GM19099 (cell line): Measurements from ENCODE around the gene RBX1.

Source experiments
- POLR2A ChIP-seq: IDR thresholded peaks from 3 replicates; pipeline ENCODE4 v1.6.1; 2011; ENCODE audit warnings: low read depth; ENCODE audit not compliant: insufficient read length; ENCODE audit errors: extremely low read depth

Gene RBX1

GRCh38 chr22:41000040-41000565 is 48.9 kb downstream of the RBX1 start:
- TF ChIP-seq POLR2A, result no peak

- TF ChIP-seq POLR2A, result no peak
These were observed 50.0 kb downstream of the RBX1 start for GRCh38 chr22:41000941-41001721.

GRCh38 chr22:41001722-41002122 is 50.5 kb downstream of the RBX1 start:
- no peak for TF ChIP-seq POLR2A

- no peak for TF ChIP-seq POLR2A
These were observed 51.9 kb downstream of the RBX1 start for GRCh38 chr22:41003066-41003465.

- no peak for TF ChIP-seq POLR2A
These were observed 52.8 kb downstream of the RBX1 start for GRCh38 chr22:41003976-41004375.

- no peak for TF ChIP-seq POLR2A
These were observed 58.2 kb downstream of the RBX1 start for GRCh38 chr22:41009222-41009948.

- TF ChIP-seq POLR2A, result no peak
These were observed 63.8 kb downstream of the RBX1 start for GRCh38 chr22:41015003-41015402.

- no peak for TF ChIP-seq POLR2A
These were observed 70.0 kb downstream of the RBX1 start for GRCh38 chr22:41021061-41021612.

GRCh38 chr22:41021613-41022454 is 70.7 kb downstream of the RBX1 start:
- TF ChIP-seq POLR2A, result no peak

GRCh38 chr22:41022470-41023298 is 71.5 kb downstream of the RBX1 start:
- TF ChIP-seq POLR2A, result peak; percentile 27
